ENCODE results near the gene SULT2B1. TPM values are rescaled to one million over a fixed set of nuclear protein-coding genes. Genes with fewer than 3 reads are reported as not detected.
A peak's percentile ranks its signal among the peaks of the same experiment; 100 is the strongest.

The SULT2B1 gene
- polyA plus RNA-seq, 3 donors from 2014 or later, result not detected

DNA sequence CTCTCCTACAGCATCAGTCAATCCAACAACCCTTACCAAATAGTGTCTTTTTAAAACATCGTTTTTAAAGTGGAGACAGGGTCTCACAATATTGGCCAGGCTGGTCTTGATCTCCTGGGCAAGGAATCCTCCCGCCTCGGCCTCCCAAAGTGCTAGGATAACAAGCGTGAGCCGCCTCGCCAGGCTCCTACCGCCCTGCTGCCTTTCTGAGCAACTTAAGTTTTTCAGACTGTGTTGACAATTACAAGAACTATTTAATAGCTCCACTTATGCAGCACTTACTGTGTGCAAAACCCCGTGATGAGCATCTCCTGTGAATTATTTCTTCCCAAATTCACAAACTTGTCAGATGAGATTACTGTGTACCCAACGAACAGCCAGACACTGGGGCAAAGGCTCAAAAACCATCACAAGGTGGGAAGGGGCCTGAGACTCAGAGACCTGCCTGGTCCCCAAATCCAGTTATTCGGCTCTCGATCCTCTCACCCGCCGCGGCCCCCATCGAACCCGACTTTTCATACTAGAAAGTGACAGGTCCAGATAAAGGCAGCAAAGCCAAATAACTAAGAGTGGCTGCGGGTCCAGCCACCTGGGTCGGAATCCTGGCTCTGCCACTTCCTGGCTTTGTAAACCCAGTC lies 66.4 kb downstream of the SULT2B1 start:
- Mint-ChIP-seq H3K4me3 (peak overlapping the region; percentile 95 to 99 (median 96)), H3K4me1 (peaks cover 47 to 59% of the 10 kb centered on the region in 2 donors), H3K27ac (peak overlapping the region; percentile 95 to 99 (median 99)), H3K9me3 (no peaks in the 10 kb centered on the region), H3K27me3 (ENCODE audit: low read depth in 3 of 3) (peaks cover 4 to 11% (median 10%) of the 10 kb centered on the region in 3 donors), H3K36me3 (peaks cover 10 to 28% (median 14%) of the 10 kb centered on the region in 3 donors)
- DNase-seq, result no peak

DNA sequence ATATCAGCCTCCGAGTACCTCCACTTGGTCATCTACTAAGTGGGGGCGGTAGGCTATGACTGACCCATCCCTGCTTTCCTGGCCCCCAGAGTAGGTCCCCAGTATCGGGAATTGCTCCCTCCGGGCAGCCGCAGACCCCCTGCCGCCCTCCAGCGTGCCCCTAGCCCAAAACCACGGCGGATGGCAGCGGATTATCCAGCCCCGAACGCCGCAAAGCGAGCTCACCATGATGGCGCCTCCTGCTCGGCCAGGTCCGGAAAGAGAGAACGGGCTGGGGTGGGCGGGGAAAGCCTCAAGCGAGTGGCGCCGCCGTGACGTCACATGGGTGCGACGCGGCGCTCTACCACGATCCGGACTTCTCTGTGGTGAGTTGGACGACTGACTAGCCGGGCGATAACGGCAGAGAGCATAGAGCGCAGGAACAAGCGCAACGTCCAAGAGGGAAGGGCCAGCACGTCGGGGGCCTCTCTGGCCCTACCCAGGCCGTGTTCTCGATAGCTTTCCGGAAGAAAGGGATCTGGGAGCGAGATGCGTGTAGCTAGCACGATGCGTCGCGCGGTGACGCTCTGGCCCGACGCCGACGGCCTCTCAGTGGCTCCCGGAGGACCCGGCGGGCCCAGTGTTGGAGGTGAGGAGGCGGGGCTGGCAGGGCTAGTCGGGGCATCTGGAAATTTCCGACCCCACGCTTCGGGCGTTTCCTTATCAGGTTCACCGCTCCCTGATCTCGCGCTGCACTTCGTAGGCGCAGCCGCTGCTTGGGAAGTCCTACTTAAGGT lies 67.1 kb downstream of the SULT2B1 start, which contains the start of the genes RPL18 and SPHK2:
Gene RPL18 (minus strand): TSS at position 263 of the 776 bp plus-strand sequence. CDS start 35 bp downstream, at position 228.
Gene SPHK2 (plus strand): TSS at position 591 of the 776 bp plus-strand sequence. CDS start 1,009 bp downstream, outside the sequence.
- peak within 1 kb of the TSS; percentile 95 to 99 (median 96) for H3K4me3 Mint-ChIP-seq
- peaks cover 52 to 66% of the 10 kb centered on the region in 2 donors for H3K4me1 Mint-ChIP-seq
- peaks cover 10 to 34% (median 18%) of the 10 kb centered on the region in 3 donors for H3K36me3 Mint-ChIP-seq

DNA sequence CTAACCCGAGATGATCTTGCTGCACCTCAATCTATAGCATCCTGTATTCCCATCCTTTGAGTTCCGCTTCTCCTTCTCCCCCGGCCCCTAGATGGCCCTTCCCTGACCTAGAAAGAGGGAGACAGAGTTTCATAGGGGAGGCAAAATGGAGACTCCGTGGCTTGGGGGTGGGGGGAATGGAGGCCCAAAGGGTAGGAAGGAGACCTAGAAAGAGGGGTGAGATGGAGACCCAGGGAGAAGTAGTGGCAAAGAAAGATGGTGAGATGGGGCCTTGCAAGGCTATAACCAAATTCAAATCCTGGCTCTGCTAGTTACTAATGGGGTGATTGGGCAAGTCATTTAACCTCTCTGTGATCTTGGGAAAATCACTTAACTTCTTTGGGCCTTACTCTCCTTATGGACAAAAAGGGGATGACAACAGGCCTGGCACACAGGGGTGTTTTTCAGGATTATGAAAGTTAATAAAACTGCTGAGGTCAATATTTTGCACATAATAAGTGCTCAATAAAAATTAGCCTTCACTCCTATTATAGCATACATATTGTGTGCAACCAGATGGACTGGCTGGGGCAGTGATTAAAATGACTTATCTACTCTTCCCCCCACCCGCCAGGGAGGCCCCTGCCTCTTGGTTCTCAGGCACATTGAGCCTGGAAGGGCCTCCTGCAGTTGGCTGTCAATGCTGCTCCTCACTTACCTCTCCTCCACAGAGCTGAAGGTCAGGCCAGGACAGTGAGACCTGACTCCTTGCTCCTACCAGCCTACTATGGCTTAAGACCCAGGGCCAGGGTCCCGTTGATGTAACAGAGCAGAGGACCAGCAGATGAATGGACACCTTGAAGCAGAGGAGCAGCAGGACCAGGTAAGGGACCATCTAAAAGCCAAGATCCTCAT lies 68.0 kb downstream of the SULT2B1 start:
- H3K27me3 Mint-ChIP-seq (ENCODE audit: low read depth in 3 of 3), result peaks cover 6 to 8% (median 8%) of the 10 kb centered on the region in 3 donors
- no peaks in the 10 kb centered on the region for H3K9me3 Mint-ChIP-seq
- DNase-seq, result no peak
- peaks cover 57 to 75% of the 10 kb centered on the region in 2 donors for H3K4me1 Mint-ChIP-seq
- peaks cover 10 to 34% (median 18%) of the 10 kb centered on the region in 3 donors for H3K36me3 Mint-ChIP-seq
- peak overlapping the region; percentile 95 to 99 (median 99) for H3K27ac Mint-ChIP-seq
- peak overlapping the region; percentile 95 to 99 (median 96) for H3K4me3 Mint-ChIP-seq

More for the DNA sequence above, 67.1 kb downstream of the SULT2B1 start, which contains the start of the genes RPL18 and SPHK2:
- peak; percentile 96 to 98 (median 98) for DNase-seq
- Mint-ChIP-seq H3K9me3 (no peaks in the 10 kb centered on the region), H3K27ac (peak within 1 kb of the TSS; percentile 95 to 99 (median 99)), H3K27me3 (ENCODE audit: low read depth in 3 of 3) (peaks cover 6 to 11% (median 8%) of the 10 kb centered on the region in 3 donors)

DNA sequence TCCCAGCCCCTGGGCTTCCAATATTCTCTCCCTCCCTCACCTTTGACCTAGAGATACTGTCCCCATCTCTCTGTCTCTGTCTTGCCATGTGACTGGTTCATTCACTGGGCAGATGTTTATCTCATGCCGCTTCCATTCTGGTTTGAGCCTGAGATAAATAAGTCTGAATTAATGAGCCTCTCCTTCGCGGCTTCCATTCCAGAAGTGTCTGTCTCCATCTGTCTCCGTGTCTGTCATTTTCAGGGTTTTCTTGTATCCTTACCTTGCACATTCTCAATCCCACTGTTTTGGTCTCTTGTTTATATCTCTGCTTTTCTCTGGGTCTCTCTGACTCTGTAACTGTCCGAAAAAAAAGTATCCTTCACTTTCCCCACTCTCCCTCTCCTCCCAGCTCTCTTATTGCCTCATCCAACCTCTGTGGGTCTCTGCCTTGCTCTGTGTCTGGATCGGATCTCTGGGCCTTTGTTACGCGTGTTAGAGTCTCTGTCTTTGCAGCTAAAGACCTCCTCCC lies 71.6 kb downstream of the SULT2B1 start:
- Mint-ChIP-seq H3K36me3 (peaks cover 7 to 16% (median 13%) of the 10 kb centered on the region in 3 donors), H3K27me3 (ENCODE audit: low read depth in 3 of 3) (peaks cover 3 to 11% (median 8%) of the 10 kb centered on the region in 3 donors), H3K9me3 (no peaks in the 10 kb centered on the region), H3K27ac (peak overlapping the region; percentile 81 to 98 (median 98)), H3K4me3 (peak overlapping the region; percentile 80 to 91 (median 87)), H3K4me1 (peaks cover 59 to 71% of the 10 kb centered on the region in 2 donors)
- DNase-seq, result no peak

DNA sequence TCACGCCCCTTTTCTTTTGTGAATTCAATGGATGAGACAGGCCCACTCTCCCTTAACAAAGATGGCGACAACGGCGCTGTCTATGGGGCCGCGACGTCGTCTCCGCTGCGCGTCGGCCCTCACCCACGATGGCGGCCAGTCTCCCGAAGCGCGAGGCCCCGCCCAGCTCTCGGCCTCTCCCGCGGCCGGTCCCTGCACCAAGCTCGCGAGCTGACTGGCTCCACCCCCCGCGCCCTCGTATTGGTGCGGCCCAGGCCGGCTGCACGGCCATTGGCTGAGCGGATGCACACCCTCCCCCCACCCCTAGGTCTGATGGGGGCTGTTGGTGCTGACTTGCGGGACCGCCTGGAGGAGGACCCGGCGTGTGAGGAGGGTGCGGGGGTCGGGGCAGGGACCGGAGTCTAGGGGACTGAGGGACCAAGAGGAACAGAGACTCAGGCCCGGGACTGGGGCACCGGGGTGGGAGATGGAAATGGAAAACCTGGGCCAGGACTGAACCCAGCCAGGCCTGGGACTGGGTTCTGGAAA lies 72.2 kb downstream of the SULT2B1 start:
- Mint-ChIP-seq H3K9me3 (no peaks in the 10 kb centered on the region), H3K4me3 (peak overlapping the region; percentile 80 to 91 (median 87)), H3K27me3 (ENCODE audit: low read depth in 3 of 3) (peaks cover under 1 to 7% (median 4%) of the 10 kb centered on the region in 3 donors), H3K4me1 (peaks cover 60 to 68% of the 10 kb centered on the region in 2 donors), H3K36me3 (peaks cover 5 to 15% (median 11%) of the 10 kb centered on the region in 3 donors), H3K27ac (peak overlapping the region; percentile 81 to 98 (median 98))
- DNase-seq, result peak; percentile 92

DNA sequence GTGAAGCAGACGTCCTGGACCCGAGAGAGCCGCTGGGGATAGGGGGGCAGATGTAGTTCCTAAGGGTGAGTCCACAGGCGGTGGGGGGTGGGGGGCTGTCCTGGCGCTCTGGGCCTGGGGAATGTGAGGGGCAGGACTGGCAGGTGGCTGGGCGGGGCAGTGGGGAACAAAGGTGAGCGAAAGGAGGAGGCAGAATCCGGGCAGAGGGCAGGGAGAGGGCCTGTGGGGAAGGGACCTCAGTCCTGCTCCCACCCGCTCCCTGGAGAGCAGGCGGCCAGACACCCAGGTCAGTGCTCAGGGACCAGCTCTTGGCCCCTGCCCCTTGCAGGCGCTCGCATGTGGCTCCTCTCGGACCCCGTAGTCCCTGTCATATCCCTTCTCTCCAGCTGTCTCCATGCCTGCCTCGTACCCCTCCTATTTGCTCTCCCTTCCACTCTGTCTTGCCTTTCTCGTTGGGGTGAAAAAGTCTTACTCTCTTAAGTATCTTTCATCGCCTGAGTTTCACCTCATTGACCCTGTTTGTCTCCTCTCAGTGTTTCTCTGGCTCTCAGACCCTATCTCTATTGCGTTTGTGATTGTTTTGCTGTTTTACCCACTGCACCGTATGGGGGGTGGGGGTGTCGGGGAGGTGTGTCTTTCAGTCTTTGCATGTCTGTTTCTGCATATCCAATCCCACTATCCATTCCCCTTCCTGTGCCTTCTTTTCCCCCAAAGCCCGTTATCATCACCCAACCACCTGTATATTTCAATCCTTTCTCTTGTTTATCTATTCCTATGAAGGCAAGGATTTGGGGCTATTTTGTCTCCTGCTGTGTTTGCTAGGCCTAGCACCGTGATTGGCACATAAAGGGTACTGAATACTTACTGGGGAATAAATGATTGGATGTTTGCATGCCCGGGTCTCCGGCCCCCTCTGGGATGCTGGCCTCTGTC lies 73.1 kb downstream of the SULT2B1 start:
- Mint-ChIP-seq H3K27me3 (ENCODE audit: low read depth in 3 of 3) (peaks cover 0 to 4% (median 4%) of the 10 kb centered on the region in 3 donors), H3K4me3 (peak overlapping the region in 4 of 5 donors; percentile 13 to 54 (median 40)), H3K36me3 (peaks cover 5 to 15% (median 11%) of the 10 kb centered on the region in 3 donors), H3K27ac (peak overlapping the region; percentile 65 to 97 (median 89)), H3K4me1 (peaks cover 53 to 59% of the 10 kb centered on the region in 2 donors), H3K9me3 (no peaks in the 10 kb centered on the region)
- DNase-seq, result no peak

DNA sequence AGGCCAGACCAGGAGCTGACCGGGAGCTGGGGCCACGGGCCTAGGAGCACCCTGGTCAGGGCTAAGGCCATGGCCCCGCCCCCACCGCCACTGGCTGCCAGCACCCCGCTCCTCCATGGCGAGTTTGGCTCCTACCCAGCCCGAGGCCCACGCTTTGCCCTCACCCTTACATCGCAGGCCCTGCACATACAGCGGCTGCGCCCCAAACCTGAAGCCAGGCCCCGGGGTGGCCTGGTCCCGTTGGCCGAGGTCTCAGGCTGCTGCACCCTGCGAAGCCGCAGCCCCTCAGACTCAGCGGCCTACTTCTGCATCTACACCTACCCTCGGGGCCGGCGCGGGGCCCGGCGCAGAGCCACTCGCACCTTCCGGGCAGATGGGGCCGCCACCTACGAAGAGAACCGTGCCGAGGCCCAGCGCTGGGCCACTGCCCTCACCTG lies 73.9 kb downstream of the SULT2B1 start:
- no peak for DNase-seq
- peak overlapping the region in 2 of 6 donors; percentile 70 to 89 for H3K27ac Mint-ChIP-seq
- H3K9me3 Mint-ChIP-seq, result no peaks in the 10 kb centered on the region
- peaks cover 1 to 4% (median 4%) of the 10 kb centered on the region in 3 donors for H3K27me3 Mint-ChIP-seq (ENCODE audit: low read depth in 3 of 3)
- H3K36me3 Mint-ChIP-seq, result peaks cover 5 to 15% (median 11%) of the 10 kb centered on the region in 3 donors
- peaks cover 51 to 55% of the 10 kb centered on the region in 2 donors for H3K4me1 Mint-ChIP-seq
- H3K4me3 Mint-ChIP-seq, result no peak overlapping the region

DNA sequence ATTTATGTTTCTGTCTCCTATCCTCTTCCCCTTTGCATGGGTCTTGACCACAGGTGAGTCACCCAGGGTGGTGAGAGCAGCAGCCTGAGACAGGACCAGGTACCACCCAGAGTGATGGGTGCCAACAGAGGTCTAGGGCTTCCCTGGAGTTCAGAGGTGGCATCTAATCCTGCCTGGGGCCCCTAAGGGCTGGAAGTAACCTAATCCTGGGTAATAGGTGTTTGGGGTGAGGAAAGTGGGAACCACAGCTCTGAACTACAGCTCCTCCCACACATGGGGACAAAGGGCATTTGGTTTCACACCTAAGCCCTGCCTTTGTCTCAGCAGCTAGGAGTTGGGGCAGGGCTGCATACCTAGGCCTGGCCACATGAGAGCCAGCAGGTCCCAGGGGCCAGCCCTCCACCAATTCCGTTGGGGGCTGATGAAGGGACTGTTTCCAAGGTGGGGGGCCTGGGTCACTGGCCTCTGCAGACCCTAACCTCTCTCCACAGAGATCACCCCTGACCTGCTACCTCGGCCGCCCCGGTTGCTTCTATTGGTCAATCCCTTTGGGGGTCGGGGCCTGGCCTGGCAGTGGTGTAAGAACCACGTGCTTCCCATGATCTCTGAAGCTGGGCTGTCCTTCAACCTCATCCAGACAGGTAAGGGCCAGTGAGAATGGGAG lies 75.4 kb downstream of the SULT2B1 start:
- Mint-ChIP-seq H3K4me3 (peak overlapping the region; percentile 40 to 70 (median 66)), H3K36me3 (peaks cover 5 to 16% (median 9%) of the 10 kb centered on the region in 3 donors), H3K27me3 (ENCODE audit: low read depth in 3 of 3) (peaks cover 1 to 4% (median 4%) of the 10 kb centered on the region in 3 donors), H3K9me3 (no peaks in the 10 kb centered on the region), H3K27ac (peak overlapping the region; percentile 74 to 92 (median 82)), H3K4me1 (peaks cover 48 to 51% of the 10 kb centered on the region in 2 donors)
- DNase-seq, result peak; percentile 51 to 56 (median 52)

DNA sequence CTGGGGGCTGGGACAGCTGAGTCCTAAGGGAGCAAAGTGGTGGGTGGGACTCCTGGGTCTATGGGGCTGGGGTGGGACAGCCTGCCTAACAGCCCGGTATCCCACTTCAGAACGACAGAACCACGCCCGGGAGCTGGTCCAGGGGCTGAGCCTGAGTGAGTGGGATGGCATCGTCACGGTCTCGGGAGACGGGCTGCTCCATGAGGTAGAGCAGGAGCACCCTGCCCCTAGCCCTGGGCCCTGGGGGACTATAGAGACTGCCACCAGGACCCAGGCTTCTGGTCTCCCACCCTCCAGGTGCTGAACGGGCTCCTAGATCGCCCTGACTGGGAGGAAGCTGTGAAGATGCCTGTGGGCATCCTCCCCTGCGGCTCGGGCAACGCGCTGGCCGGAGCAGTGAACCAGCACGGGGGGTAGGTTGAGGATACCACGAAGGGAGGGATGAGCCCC lies 75.9 kb downstream of the SULT2B1 start:
- Mint-ChIP-seq H3K9me3 (no peaks in the 10 kb centered on the region), H3K4me3 (peak overlapping the region in 1 of 5 donors; percentile 49), H3K4me1 (peaks cover 48 to 52% of the 10 kb centered on the region in 2 donors), H3K27ac (peak overlapping the region in 3 of 6 donors; percentile 74 to 84 (median 80)), H3K27me3 (ENCODE audit: low read depth in 3 of 3) (peaks cover 1 to 4% (median 4%) of the 10 kb centered on the region in 3 donors), H3K36me3 (peaks cover 5 to 14% (median 10%) of the 10 kb centered on the region in 3 donors)
- DNase-seq, result no peak

DNA sequence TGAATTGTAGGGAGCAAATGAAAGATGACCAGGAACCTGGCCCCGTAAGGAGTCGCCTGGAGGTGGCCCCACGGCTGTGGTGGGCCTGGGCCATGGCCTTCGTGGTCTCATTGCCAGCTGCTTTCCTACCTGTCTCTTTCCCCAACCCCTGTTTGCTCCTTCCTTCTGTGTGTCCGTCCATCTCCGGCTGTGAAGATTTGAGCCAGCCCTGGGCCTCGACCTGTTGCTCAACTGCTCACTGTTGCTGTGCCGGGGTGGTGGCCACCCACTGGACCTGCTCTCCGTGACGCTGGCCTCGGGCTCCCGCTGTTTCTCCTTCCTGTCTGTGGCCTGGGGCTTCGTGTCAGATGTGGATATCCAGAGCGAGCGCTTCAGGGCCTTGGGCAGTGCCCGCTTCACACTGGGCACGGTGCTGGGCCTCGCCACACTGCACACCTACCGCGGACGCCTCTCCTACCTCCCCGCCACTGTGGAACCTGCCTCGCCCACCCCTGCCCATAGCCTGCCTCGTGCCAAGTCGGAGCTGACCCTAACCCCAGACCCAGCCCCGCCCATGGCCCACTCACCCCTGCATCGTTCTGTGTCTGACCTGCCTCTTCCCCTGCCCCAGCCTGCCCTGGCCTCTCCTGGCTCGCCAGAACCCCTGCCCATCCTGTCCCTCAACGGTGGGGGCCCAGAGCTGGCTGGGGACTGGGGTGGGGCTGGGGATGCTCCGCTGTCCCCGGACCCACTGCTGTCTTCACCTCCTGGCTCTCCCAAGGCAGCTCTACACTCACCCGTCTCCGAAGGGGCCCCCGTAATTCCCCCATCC lies 76.7 kb downstream of the SULT2B1 start:
- H3K27me3 Mint-ChIP-seq (ENCODE audit: low read depth in 3 of 3), result peaks cover 1 to 4% (median 2%) of the 10 kb centered on the region in 3 donors
- peaks cover 46 to 51% of the 10 kb centered on the region in 2 donors for H3K4me1 Mint-ChIP-seq
- DNase-seq, result no peak
- H3K36me3 Mint-ChIP-seq, result peaks cover 3 to 9% (median 7%) of the 10 kb centered on the region in 3 donors
- peak overlapping the region in 1 of 5 donors; percentile 44 for H3K4me3 Mint-ChIP-seq
- H3K27ac Mint-ChIP-seq, result peak overlapping the region in 2 of 6 donors; percentile 48 to 60
- no peaks in the 10 kb centered on the region for H3K9me3 Mint-ChIP-seq
